MM.1S (cell line): Measurements from ENCODE around the gene ZBTB7C.

Experiments used
- DNase-seq: peaks from one replicate; pipeline ENCODE4 v3.0.0-alpha.2; 2015
- H2AFZ ChIP-seq: fragments of 300-600 bp; sonication (generic); 2 replicates; pipeline ENCODE4 v1.6.0; 2016; ENCODE audit warnings: antibody characterized with exemption, low read length
- H3F3A ChIP-seq: fragments of 300-600 bp; sonication (generic); 2 replicates; pipeline ENCODE4 v1.6.1; 2016; ENCODE audit warnings: mild to moderate bottlenecking, antibody characterized with exemption, low read length, moderate library complexity, mixed read lengths; ENCODE audit not compliant: insufficient read depth
- H3K27ac ChIP-seq: fragments of 300-600 bp; sonication (generic); 2 replicates; pipeline ENCODE4 v1.5.1; 2016; ENCODE audit warnings: mild to moderate bottlenecking, low read length
- H3K27me3 ChIP-seq: fragments of 300-600 bp; sonication (generic); replicated peaks from 2 replicates; pipeline ENCODE4 v1.6.0; 2016; ENCODE audit warnings: low read length; ENCODE audit not compliant: insufficient read depth
- H3K36me3 ChIP-seq: fragments of 300-600 bp; sonication (generic); replicated peaks from 2 replicates; pipeline ENCODE4 v1.6.1; 2016; ENCODE audit warnings: mild to moderate bottlenecking, low read length, mixed read lengths; ENCODE audit not compliant: insufficient read depth
- H3K4me1 ChIP-seq: fragments of 300-600 bp; sonication (generic); 2 replicates; pipeline ENCODE4 v1.6.1; 2016; ENCODE audit warnings: low read length, mixed read lengths
- H3K4me2 ChIP-seq: fragments of 300-600 bp; sonication (generic); 2 replicates; pipeline ENCODE4 v1.6.0; 2016; ENCODE audit warnings: low read depth, low read length
- H3K4me3 ChIP-seq: fragments of 300-600 bp; sonication (generic); 2 replicates; pipeline ENCODE4 v1.5.1; 2016; ENCODE audit warnings: low read length, mixed read lengths
- H3K79me2 ChIP-seq: fragments of 300-600 bp; sonication (generic); 2 replicates; pipeline ENCODE4 v1.6.1; 2016; ENCODE audit warnings: mixed run types, low read length, mixed read lengths
- H3K9ac ChIP-seq: fragments of 300-600 bp; sonication (generic); 2 replicates; pipeline ENCODE4 v1.6.1; 2016; ENCODE audit warnings: low read length, mixed read lengths
- H3K9me2 ChIP-seq: fragments of 300-600 bp; sonication (generic); replicated peaks from 2 replicates; pipeline ENCODE4 v1.6.1; 2016; ENCODE audit warnings: mild to moderate bottlenecking, low read length, mixed read lengths; ENCODE audit not compliant: insufficient read depth
- H3K9me3 ChIP-seq: fragments of 300-600 bp; sonication (generic); replicated peaks from 2 replicates; pipeline ENCODE4 v1.6.1; 2016; ENCODE audit warnings: mild to moderate bottlenecking, low read length, mixed read lengths; ENCODE audit not compliant: insufficient read depth
- H4K20me1 ChIP-seq: fragments of 300-600 bp; sonication (generic); 2 replicates; pipeline ENCODE4 v1.6.1; 2016; ENCODE audit warnings: mild to moderate bottlenecking, low read length, moderate library complexity, mixed read lengths; ENCODE audit not compliant: insufficient read depth
- CTCF ChIP-seq: fragments of 300-600 bp; sonication (generic); IDR thresholded peaks from 2 replicates; pipeline ENCODE4 v1.5.1; 2016; ENCODE audit warnings: antibody characterized with exemption, low read length, mixed read lengths
- EZH2 ChIP-seq: fragments of 300-600 bp; sonication (generic); optimal IDR thresholded peaks from 2 replicates; pipeline ENCODE3; 2017; ENCODE audit warnings: low read depth, mild to moderate bottlenecking, antibody characterized with exemption, low read length, mixed read lengths
- EZH2phosphoT487 ChIP-seq: fragments of 300-600 bp; sonication (generic); IDR thresholded peaks from 2 replicates; pipeline ENCODE4 v1.6.1; 2018; ENCODE audit warnings: antibody characterized with exemption, low read length

ZBTB7C gene

GRCh38 chr18:48295586-48296311 is 113.4 kb downstream of the ZBTB7C start:
- Histone ChIP-seq H3K36me3 (no peaks in the 10 kb centered on the region), H2AFZ (no peak overlapping the region), H3K9me3 (no peaks in the 10 kb centered on the region), H3K4me1 (peaks cover 3% of the 10 kb centered on the region; the same call in 1 of the 2 replicates), H3F3A (no peaks in the 10 kb centered on the region), H3K4me3 (no peak overlapping the region), H3K4me2 (no peak overlapping the region), H3K27ac (no peak overlapping the region), H3K79me2 (no peaks in the 10 kb centered on the region), H4K20me1 (no peaks in the 10 kb centered on the region), H3K9ac (no peak overlapping the region), H3K27me3 (no peaks in the 10 kb centered on the region), H3K9me2 (no peaks in the 10 kb centered on the region)
- no peak for TF ChIP-seq EZH2
- TF ChIP-seq EZH2phosphoT487 = no peak
- no peak for TF ChIP-seq CTCF
- no peak for DNase-seq

GRCh38 chr18:48294899-48295585 is 114.1 kb downstream of the ZBTB7C start:
- DNase-seq = no peak
- Histone ChIP-seq H3K27ac (no peak overlapping the region), H3K9me3 (no peaks in the 10 kb centered on the region), H3K4me2 (no peak overlapping the region), H3K9me2 (no peaks in the 10 kb centered on the region), H2AFZ (no peak overlapping the region), H3K4me1 (no peaks in the 10 kb centered on the region), H4K20me1 (no peaks in the 10 kb centered on the region), H3K36me3 (no peaks in the 10 kb centered on the region), H3F3A (no peaks in the 10 kb centered on the region), H3K9ac (no peak overlapping the region), H3K27me3 (no peaks in the 10 kb centered on the region), H3K79me2 (no peaks in the 10 kb centered on the region), H3K4me3 (no peak overlapping the region)
- TF ChIP-seq EZH2phosphoT487 = no peak
- TF ChIP-seq CTCF = no peak
- TF ChIP-seq EZH2 = no peak

GRCh38 chr18:48293954-48294898 is 115.0 kb downstream of the ZBTB7C start:
- Histone ChIP-seq H3K27ac (no peak overlapping the region), H4K20me1 (no peaks in the 10 kb centered on the region), H3K4me3 (no peak overlapping the region), H3K9ac (no peak overlapping the region), H3K9me3 (no peaks in the 10 kb centered on the region), H3K4me1 (no peaks in the 10 kb centered on the region), H3K36me3 (no peaks in the 10 kb centered on the region), H3K27me3 (no peaks in the 10 kb centered on the region), H3K9me2 (no peaks in the 10 kb centered on the region), H3F3A (no peaks in the 10 kb centered on the region), H2AFZ (no peak overlapping the region), H3K4me2 (no peak overlapping the region), H3K79me2 (no peaks in the 10 kb centered on the region)
- DNase-seq = no peak
- TF ChIP-seq EZH2 (no peak), EZH2phosphoT487 (no peak), CTCF (no peak)
